ENCODE data around the gene PTPRN. TPM values are rescaled to one million over a fixed set of nuclear protein-coding genes. Genes with fewer than 3 reads are reported as not detected.

The PTPRN gene
- total RNA-seq, 2 donors from 2014 or later, result 1.9 to 2.0 TPM

- peak; percentile 100 for TF ChIP-seq CTCF (IDR thresholded peaks at IDR 0.05)
- peaks cover 6% of the 10 kb centered on the region for H3K27me3 ChIP-seq
- no peaks in the 10 kb centered on the region for H3K4me1 ChIP-seq
- H3K4me3 ChIP-seq, result no peak overlapping the region
- peak; percentile 93 for DNase-seq
- intact Hi-C loops (cut with DNase I), result loop anchor here (5.0 to 10.0 kb wide), 2 partner anchors 74 to 242 kb away; partner anchors contain the start of genes ANKZF1 and ATG9A
- H3K9ac ChIP-seq (ENCODE audit: low read depth in 2 of 2, low read length in 2 of 2), result no peak overlapping the region
- H3K36me3 ChIP-seq, result no peaks in the 10 kb centered on the region
- H3K9me3 ChIP-seq, result no peaks in the 10 kb centered on the region
- no peak overlapping the region for H3K27ac ChIP-seq
Measured at GRCh38 chr2:219298759-219299371, 10.3 kb downstream of the PTPRN start.

DNA sequence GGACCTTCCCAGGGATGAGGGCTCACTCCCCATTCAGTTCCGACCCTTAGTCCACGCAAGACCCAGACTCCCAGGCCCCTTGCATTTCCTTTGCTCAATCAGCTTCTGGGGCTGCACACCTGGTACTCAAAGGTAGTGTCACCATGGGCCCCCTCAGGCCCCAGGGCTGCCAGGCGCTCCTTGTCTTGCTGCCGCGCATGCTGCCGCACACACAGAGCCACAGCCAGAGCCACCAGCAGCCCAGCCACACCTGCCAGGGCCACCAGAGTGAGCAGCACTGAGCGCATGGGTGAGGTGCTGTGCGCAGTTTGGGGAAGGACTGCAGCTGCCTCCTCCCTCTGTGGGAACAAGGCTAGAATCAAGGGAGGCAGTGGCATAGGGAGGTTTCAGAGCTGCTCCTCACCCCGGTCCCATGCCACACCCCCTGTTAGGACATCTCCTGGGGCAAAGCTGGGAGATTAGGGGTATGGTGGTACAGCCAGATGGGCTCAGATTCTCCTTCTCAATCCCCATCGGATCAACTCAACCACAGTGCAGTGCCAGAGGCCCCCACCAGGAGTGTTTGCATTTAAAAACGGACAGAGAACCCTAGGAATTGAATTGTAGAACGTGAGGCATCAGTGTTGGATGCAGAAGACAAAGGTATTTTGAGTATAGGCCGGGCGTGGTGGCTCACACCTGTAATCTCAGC lies 11.3 kb downstream of the PTPRN start:
- no peak for TF ChIP-seq CTCF (IDR thresholded peaks at IDR 0.05)
- Histone ChIP-seq H3K4me3 (no peak overlapping the region), H3K27me3 (peaks cover 6% of the 10 kb centered on the region), H3K27ac (no peak overlapping the region), H3K4me1 (no peaks in the 10 kb centered on the region), H3K36me3 (no peaks in the 10 kb centered on the region), H3K9ac (ENCODE audit: low read depth in 2 of 2, low read length in 2 of 2) (no peak overlapping the region), H3K9me3 (no peaks in the 10 kb centered on the region)
- DNase-seq, result no peak
- intact Hi-C loops (cut with DNase I), result loop anchor here (2.0 to 10.0 kb wide), 3 partner anchors 73 to 241 kb away; partner anchors contain the start of genes ANKZF1, ATG9A and NHEJ1

- Histone ChIP-seq H3K9ac (ENCODE audit: low read depth in 2 of 2, low read length in 2 of 2) (no peak overlapping the region), H3K4me3 (no peak overlapping the region), H3K27me3 (peaks cover 6% of the 10 kb centered on the region), H3K27ac (no peak overlapping the region), H3K4me1 (no peaks in the 10 kb centered on the region), H3K9me3 (no peaks in the 10 kb centered on the region), H3K36me3 (no peaks in the 10 kb centered on the region)
- no peak for DNase-seq
- TF ChIP-seq CTCF (IDR thresholded peaks at IDR 0.05), result no peak
- intact Hi-C loops (cut with DNase I), result loop anchor here (2.0 to 10.0 kb wide), 3 partner anchors 72 to 240 kb away; partner anchors contain the start of genes ANKZF1, ATG9A and NHEJ1
Measured at GRCh38 chr2:219296631-219297391, 12.4 kb downstream of the PTPRN start.

GRCh38 chr2:219296142-219296541 lies 13.1 kb downstream of the PTPRN start:
- Histone ChIP-seq H3K4me1 (no peaks in the 10 kb centered on the region), H3K4me3 (no peak overlapping the region), H3K27ac (no peak overlapping the region), H3K27me3 (peaks cover 6% of the 10 kb centered on the region), H3K9me3 (no peaks in the 10 kb centered on the region), H3K36me3 (no peaks in the 10 kb centered on the region), H3K9ac (ENCODE audit: low read depth in 2 of 2, low read length in 2 of 2) (no peak overlapping the region)
- intact Hi-C loops (cut with DNase I), result loop anchor here (2.0 to 10.0 kb wide), 3 partner anchors 71 to 239 kb away; partner anchors contain the start of genes ANKZF1, ATG9A and NHEJ1
- no peak for TF ChIP-seq CTCF (IDR thresholded peaks at IDR 0.05)
- DNase-seq, result no peak

All from colonic mucosa (tissue), 4 donors.